HS-5 (cell line): ENCODE data around the gene AGAP1.
"Not testable (repeated sequence)": the region's sequence is repeated elsewhere in the genome, so short reads cannot be mapped to it uniquely, and the experiment has no call there.

Experiments used
- DNase-seq: peaks from one replicate; pipeline ENCODE4 v3.0.0-alpha.2; 2012; ENCODE audit warnings: low read depth

Gene AGAP1

GRCh38 chr2:235737840-235738239, 244.0 kb downstream of the AGAP1 start:
- DNase-seq = no peak

- DNase-seq = no peak
Measured at GRCh38 chr2:235739704-235740415, 246.0 kb downstream of the AGAP1 start.

GRCh38 chr2:235740821-235741220, 247.0 kb downstream of the AGAP1 start:
- no peak for DNase-seq

- no peak for DNase-seq
Measured at GRCh38 chr2:235744161-235744560, 250.3 kb downstream of the AGAP1 start.

GRCh38 chr2:235745597-235745996, 251.8 kb downstream of the AGAP1 start:
- no peak for DNase-seq

GRCh38 chr2:235746257-235746934, 252.6 kb downstream of the AGAP1 start:
- DNase-seq = peak; percentile 42

GRCh38 chr2:235747001-235747785, 253.3 kb downstream of the AGAP1 start:
- no peak for DNase-seq

GRCh38 chr2:235747786-235748091, 253.9 kb downstream of the AGAP1 start:
- no peak for DNase-seq

- DNase-seq = no peak
Measured at GRCh38 chr2:235749121-235749770, 255.4 kb downstream of the AGAP1 start.

GRCh38 chr2:235749771-235750160, 255.9 kb downstream of the AGAP1 start:
- no peak for DNase-seq

GRCh38 chr2:235752846-235753245, 259.0 kb downstream of the AGAP1 start:
- DNase-seq = no peak

- no peak for DNase-seq
Measured at GRCh38 chr2:235754357-235755207, 260.7 kb downstream of the AGAP1 start.

- DNase-seq = no peak
Measured at GRCh38 chr2:235756491-235756890, 262.6 kb downstream of the AGAP1 start.

GRCh38 chr2:235757212-235757611, 263.4 kb downstream of the AGAP1 start:
- DNase-seq = no peak

- no peak for DNase-seq
Measured at GRCh38 chr2:235757640-235758039, 263.8 kb downstream of the AGAP1 start.

- no peak for DNase-seq
Measured at GRCh38 chr2:235762832-235763598, 269.2 kb downstream of the AGAP1 start.

GRCh38 chr2:235763816-235764215, 270.0 kb downstream of the AGAP1 start:
- no peak for DNase-seq

GRCh38 chr2:235764478-235764877, 270.6 kb downstream of the AGAP1 start:
- DNase-seq = not testable (repeated sequence)

GRCh38 chr2:235765181-235765820, 271.5 kb downstream of the AGAP1 start:
- DNase-seq = peak; percentile 82

- peak; percentile 68 for DNase-seq
Measured at GRCh38 chr2:235766278-235766677, 272.4 kb downstream of the AGAP1 start.
